ENCODE data around the gene HOMER1. TPM values are rescaled to one million over a fixed set of nuclear protein-coding genes. Genes with fewer than 3 reads are reported as not detected.

The HOMER1 gene
- total RNA-seq, 1 donor from 2014 or later: 7.4 TPM

DNA sequence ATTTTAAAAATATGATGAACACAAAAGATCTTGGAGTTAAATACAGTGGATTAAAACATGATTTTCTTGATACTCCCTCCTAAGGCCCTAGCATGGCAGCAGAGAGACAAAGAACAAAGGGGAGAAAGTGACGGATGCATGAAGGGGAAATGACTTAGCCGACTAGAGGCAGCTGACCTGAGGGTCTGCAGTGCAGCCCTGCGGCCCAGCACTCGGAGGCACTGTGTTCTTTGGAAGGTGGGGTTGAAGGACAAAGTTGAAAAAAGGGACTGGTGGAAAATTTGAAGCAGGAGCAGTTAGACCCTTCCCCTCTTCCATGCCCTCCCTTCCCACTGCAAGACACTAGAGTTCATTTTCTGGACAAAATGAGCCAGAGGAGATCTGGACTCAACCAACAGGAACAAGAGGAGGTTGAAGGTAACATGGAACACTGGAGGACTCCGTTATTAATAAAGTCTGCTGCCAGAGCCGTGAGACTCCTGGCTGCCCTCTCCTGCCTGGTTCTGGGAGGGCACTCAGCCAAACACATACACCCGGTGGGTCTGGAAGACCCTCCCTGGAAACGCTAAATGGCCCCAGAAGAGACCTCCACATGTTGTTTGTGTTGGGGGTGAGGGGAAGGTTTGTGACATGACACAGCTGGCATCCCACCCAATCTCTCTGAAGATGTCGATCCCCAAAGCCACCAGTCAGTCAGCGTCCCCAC is 179.9 kb downstream of the HOMER1 start:
- H3K27me3 ChIP-seq: no peaks in the 10 kb centered on the region
- H3K27ac ChIP-seq: no peak overlapping the region
- no peak for DNase-seq
- intact Hi-C loops (cut with DNase I): no loop called here
- H3K36me3 ChIP-seq: no peaks in the 10 kb centered on the region
- H3K9me3 ChIP-seq: no peaks in the 10 kb centered on the region
- no peak for TF ChIP-seq CTCF (IDR thresholded peaks at IDR 0.05)
- no peaks in the 10 kb centered on the region for H3K4me1 ChIP-seq
- no peak overlapping the region for H3K4me3 ChIP-seq
- ATAC-seq: no peak

- no peaks in the 10 kb centered on the region for H3K27me3 ChIP-seq
These were observed 183.9 kb downstream of the HOMER1 start for GRCh38 chr5:79330071-79330470.

DNA sequence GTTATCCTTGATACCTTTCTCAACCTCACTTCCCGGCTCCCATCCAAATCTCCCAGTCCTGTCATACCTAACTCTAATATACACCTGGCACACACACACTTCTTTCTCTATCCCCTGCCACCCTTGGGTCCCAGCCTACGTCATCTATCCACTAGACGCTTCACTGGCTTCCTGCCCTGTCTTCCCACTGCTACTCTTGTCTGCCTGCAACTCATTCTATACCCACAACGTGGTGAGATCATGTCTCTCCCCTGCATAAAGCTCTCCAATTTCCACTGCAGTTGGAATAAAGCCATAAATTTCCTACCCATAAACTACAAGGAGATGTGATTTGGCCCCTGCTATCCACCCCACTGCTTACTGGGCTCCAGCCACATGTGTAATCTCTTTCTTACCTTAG is 184.5 kb downstream of the HOMER1 start:
- Histone ChIP-seq H3K4me1 (no peaks in the 10 kb centered on the region), H3K36me3 (no peaks in the 10 kb centered on the region), H3K27ac (no peak overlapping the region), H3K27me3 (no peaks in the 10 kb centered on the region), H3K4me3 (no peak overlapping the region), H3K9me3 (no peaks in the 10 kb centered on the region)
- ATAC-seq (no peak), DNase-seq (no peak)
- intact Hi-C loops (cut with DNase I): no loop called here
- TF ChIP-seq CTCF (IDR thresholded peaks at IDR 0.05): no peak

More at GRCh38 chr5:79330071-79330470, 183.9 kb downstream of the HOMER1 start:
- H3K4me3 ChIP-seq: no peak overlapping the region
- H3K4me1 ChIP-seq: no peaks in the 10 kb centered on the region
- H3K9me3 ChIP-seq: no peaks in the 10 kb centered on the region
- no peak overlapping the region for H3K27ac ChIP-seq
- DNase-seq: no peak
- intact Hi-C loops (cut with DNase I): no loop called here
- TF ChIP-seq CTCF (IDR thresholded peaks at IDR 0.05): no peak
- no peak for ATAC-seq
- H3K36me3 ChIP-seq: no peaks in the 10 kb centered on the region

Other genes with a start within 250 kb of the HOMER1 start
- gene TENT2, start 98.3 kb upstream of the HOMER1 start, total RNA-seq: 65.7 TPM
- 2.7 TPM for gene CMYA5, start 175.7 kb upstream of the HOMER1 start, total RNA-seq